Mucosa of gallbladder (tissue), 1 donor: ENCODE results near the gene ZNF324B. TPM values are rescaled to one million over a fixed set of nuclear protein-coding genes. Genes with fewer than 3 reads are reported as not detected.
"Not testable (repeated sequence)": the region's sequence is repeated elsewhere in the genome, so short reads cannot be mapped to it uniquely, and the experiment has no call there.

Experiments
- DNase-seq: peaks from one replicate; pipeline ENCODE4 v3.0.0-alpha.2; 2020; ENCODE audit warnings: low spot score
- total RNA-seq: library from RNA; stranded (reverse); gene quantifications from one replicate; pipeline ENCODE4 v1.2.1, GENCODE V29; 2021
- donor health status: DM: no; HTN: no; CAD: no.

The ZNF324B gene
- 7.8 TPM for total RNA-seq

DNA sequence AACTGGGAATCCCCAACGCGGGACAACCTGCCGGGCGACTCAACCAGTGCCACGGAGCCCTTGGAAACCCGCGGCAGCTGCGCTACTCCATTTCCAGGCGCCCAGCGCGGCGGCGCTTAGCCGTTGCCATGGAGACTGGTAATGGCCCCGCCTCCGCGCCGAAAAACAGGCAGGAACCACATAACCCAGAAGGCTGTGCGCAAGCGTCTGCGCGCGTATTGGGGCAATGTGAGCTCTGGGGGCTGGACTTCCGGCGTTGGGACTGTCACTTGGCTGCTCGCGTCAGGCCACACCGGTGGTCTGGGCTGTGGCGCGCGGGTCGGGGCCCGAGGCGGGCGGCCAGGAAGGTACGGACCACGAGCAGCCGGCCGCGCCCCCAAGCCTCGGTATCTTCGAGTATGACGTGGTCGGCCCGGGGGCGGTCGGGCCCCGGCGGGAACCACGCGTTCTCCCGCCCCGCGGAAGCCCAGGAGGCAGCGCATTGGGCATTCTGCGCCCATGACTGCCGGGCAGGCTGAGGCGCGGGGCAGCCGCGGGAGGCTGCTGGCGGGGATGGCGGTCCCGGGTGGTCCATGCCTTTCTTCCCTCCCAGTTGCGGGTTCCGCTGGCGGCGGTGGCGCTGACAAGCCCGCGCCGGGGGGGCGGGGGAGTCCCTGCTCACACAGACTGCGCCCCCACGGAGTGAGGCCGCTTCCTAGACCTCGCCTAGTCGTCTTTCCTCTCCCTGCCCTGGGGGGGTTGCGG is at the start of gene ZNF324B:
TSS of gene ZNF324B (plus strand) at position 265 of the 744 bp plus-strand sequence. CDS start 2,080 bp downstream, outside the sequence.
- peak; percentile 97 for DNase-seq

DNA sequence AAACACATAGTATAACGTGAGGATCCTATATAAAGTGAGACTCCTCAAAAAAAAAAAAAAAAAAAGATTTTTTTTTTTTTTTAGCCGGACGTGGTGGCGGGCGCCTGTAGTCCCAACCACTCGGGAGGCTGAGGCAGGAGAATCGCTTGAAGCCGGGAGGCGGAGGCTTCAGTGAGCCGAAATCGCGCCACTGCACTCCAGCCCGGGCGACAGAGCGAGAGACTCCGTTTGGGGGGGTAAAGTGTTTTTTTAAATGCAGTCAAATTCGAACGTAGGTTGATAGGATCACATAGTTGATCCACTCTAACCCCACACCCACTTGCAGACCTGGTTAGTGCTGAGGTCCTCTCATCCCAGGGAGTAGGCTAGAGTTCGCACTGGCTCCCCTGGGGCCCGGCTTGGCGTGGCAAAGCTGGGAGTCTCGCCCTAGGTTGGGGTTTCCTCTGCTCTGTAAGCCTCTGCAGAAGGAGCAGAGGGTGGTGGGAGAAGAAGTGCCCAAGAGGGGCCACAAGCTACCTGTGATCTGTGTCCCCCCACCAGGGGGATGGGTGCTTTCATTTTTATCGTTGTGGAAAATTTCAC is 49.5 kb upstream of the ZNF324B start:
- no peak for DNase-seq

DNA sequence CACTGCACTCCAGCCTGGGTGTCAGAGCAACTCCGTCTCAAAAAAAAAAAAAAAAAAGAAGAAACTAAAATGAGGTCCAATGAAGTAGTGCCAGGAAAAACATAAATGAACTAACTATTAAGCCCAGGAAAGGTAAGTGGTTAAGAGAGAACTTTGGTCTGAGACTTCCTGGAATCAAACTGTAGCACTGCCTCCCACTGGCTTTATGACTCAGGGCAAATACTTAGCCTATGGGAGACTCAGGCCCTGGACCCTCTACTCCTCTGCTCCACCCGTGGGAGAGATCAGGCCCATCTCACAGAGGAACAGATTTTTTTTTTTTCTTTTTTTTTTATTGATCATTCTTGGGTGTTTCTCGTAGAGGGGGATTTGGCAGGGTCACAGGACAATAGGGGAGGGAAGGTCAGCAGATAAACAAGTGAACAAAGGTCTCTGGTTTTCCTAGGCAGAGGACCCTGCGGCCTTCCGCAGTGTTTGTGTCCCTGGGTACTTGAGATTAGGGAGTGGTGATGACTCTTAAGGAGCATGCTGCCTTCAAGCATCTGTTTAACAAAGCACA is 47.4 kb upstream of the ZNF324B start:
- not testable (repeated sequence) for DNase-seq

DNA sequence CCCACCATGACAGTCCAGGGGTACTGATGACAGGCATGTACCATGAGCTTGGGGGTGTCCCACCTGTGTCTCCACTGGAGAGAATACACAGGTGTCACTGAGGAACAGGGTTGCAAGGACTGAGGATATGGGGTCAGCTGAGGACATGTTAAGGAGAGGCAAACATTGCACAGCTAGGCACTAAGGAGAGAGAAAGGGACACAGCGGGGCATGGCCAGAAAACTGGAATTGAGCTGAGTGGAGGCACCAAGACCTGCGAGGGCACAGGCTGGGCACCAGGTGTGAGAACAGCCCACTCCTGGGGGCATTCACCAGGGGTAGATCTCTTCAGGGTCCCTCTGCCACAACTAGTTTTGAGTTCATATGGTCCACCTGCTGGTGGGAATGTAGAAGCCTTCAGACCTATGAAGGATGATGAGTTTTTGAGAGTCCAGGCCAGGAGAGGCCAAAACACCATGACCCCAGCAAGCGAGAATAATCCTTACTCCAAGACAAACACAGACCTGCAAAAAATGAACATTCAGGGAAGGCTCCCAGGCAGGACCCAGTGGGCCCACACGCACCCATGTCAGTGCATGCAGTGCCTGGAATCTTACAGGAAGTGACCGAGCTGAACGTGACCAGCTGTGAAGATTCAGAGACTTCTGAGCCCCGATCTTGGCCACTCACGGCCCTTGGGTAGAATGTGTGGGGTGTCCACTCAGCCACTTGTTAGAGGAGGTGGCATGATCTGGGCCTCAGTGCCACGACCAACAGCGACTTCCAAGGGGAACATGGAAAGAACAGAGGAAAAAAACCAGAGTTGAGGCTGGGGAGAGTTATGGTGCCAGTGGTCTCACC is 44.4 kb upstream of the ZNF324B start:
- no peak for DNase-seq

DNA sequence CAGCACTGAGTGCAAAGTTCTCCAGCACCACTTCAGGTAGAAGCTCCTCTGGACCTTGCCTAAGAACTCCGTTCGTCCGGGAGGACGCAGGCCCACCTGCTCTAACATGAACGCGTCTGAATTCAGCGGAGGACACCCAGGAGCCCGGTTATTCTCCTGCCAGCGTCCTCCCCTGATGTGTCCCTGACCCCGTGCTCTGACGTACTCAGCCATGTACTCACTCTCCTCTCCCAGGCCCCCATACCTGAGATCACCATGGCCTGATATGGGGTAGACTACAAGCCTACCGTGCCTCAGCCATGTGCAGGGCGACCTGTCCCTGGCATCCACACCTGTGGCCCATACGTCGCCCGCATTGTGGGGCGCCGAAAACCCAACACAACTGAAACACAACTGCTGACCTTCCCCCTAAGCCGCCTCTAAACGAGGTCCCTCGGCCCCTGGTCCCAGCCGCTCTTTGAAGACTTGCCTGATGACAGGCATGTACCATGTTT is 43.7 kb upstream of the ZNF324B start:
- DNase-seq = no peak

DNA sequence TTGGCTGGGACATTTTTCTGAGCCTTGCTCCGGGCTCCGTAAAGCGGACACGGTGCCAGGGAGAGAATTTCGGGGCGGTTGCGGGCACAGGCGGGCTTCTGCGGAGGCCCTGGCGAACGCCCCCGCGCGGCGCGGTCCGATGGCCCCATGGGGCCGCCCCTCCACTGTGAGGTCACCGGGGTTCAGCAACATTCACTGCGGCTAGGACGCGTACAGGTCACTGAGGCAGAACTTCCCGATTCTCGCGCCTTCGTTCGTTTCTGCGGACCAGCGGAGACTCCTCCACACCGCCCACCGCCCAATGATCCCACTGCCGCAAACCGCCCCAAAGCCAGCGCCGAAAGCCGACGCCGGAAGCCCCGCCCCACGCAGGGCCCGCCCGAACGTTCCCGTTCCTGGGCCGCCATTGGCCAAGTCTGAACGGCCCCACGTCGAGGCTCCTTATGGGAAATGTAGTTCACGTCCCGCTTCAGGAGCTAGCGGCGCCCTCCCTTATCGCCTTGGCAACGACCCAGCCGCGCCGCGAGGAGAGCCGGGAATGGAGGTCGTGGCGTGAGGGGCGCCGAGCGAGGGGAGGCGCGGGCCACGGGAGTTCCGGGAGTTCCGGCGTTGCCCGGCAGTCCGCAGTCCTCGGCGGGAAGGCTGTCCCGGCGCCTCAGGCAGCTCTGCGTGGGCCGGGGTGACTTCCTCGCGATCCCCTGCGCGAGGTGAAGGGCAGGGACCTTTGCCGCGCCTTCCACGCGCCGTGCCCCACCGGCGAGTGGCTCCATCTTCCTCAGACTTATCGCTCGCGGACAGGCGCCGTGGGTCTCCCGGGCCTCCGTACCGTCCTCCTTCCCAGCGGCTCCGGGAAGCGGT is 43.0 kb upstream of the ZNF324B start, which contains the start of gene ZNF584:
TSS of gene ZNF584 (plus strand) at position 498 of the 858 bp plus-strand sequence. CDS start 499 bp downstream, outside the sequence.
- peak; percentile 95 for DNase-seq

DNA sequence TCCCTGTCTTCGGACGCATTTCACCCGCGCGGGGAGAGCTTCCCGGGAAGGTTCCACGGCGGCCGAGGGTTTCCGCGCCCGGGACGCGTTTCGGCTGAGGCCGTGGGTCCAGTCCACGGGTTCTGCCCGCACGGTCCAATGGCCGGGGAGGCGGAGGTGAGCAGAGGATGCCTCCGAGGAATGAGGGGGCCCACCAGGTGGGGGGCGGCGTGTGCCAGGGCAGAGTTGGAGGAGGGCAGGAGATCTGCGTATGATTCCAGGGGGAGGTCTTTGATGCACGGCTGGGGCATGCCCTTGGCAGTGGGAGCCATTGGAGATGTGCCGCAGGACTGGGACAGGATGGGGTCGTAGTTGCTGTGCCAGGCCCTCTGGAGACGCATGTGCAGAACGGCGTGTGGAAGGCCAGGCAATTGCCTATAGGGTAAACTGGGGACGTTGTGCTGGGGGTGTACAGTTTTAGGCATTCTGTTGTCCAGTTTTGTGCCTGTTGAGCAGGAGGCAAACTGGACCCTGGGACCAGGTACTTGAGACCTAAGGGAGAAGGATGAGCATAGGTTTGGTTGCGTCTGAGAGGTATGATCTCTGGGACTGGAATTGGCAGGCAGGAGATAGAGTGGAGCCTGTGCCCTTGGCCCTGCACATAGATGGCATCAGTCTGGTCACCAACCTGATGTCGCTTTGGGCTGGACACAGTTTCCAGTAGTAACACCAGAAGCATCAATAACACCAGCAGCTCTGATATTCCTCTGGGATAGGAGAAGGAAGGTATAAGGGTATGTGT is 42.2 kb upstream of the ZNF324B start:
- no peak for DNase-seq

DNA sequence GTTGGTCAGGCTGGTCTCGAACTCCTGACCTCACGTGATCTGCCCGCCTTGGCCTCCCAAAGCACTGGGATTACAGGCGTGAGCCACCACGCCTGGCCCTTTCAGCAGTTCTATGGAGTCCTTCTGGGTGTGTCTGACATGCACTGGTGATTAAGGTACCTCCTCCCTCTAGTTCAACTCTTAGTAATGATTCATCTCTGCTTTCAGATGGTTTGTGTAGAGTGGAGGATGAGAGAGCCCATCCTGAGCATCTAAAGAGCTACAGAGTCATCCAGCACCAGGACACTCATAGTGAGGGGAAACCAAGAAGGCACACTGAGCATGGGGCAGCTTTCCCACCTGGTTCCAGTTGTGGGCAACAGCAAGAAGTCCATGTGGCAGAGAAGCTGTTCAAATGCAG is 34.8 kb upstream of the ZNF324B start:
- DNase-seq = no peak

DNA sequence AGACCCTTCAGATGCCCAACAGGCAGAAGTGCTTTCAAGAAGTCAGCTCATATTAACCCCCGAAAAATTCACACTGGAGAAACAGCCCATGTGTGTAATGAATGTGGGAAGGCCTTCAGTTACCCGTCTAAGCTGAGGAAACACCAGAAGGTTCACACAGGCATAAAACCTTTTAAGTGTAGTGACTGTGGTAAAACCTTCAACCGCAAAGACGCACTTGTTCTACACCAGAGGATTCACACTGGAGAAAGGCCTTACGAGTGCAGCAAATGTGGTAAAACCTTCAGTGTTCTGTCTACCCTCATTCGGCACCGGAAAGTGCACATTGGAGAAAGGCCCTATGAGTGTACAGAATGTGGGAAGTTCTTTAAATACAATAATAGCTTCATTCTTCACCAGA is 34.4 kb upstream of the ZNF324B start:
- no peak for DNase-seq

DNA sequence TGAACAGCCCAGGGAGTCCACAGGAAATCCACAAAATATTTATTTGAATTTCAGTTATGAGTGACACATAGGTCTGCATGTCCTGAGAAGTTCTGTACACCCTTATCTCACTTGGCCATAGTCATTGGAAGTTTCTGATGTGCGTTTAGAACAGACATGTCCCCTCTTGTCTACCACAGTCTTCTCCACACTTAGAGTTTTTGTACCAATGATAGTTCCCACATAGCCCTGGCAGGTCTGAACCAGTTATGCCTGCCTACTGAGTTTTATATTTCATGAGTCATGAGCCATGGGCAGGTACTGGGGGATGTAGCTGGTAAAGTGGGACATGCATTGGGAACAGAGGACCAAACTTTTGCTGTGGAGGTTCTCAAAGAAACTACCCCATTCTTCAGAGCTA is 22.8 kb upstream of the ZNF324B start:
- no peak for DNase-seq

DNA sequence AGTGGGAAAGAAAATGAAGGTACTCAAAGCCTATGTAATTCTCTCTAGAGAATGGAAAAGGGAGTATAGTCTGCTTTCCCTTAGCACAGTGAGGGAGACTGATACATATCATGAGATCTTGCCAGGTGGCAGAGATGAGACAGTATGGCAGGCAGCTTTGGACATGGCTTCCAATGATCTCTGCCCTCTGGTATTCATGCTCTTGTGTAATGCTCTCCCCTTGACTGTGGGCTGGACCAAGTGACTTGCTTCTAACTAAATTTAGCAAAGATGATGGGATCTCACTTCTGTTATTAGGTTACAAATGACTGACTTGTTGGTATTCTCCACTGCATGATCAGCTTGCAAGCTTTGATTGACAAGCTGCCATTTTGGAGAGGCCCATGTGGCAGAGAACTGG is 21.7 kb upstream of the ZNF324B start:
- DNase-seq = no peak

DNA sequence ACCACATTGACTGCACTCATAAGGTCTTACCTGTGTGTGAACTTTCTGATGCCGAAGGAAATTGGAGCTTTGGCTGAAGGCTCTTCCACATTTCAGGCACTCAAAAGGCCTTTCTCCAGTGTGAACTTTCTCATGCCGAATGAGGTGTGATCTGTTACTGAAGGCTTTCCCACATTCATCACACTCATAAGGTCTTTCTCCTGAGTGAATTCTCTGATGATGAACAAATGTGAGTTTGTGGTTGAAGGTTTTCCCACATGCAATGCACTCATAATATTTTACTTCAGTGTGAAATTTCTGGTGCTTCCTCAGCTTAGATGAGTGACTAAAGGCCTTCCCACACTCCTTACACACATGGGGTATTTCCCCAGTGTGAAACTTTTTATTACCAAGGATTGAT is 17.2 kb upstream of the ZNF324B start:
- DNase-seq = no peak

DNA sequence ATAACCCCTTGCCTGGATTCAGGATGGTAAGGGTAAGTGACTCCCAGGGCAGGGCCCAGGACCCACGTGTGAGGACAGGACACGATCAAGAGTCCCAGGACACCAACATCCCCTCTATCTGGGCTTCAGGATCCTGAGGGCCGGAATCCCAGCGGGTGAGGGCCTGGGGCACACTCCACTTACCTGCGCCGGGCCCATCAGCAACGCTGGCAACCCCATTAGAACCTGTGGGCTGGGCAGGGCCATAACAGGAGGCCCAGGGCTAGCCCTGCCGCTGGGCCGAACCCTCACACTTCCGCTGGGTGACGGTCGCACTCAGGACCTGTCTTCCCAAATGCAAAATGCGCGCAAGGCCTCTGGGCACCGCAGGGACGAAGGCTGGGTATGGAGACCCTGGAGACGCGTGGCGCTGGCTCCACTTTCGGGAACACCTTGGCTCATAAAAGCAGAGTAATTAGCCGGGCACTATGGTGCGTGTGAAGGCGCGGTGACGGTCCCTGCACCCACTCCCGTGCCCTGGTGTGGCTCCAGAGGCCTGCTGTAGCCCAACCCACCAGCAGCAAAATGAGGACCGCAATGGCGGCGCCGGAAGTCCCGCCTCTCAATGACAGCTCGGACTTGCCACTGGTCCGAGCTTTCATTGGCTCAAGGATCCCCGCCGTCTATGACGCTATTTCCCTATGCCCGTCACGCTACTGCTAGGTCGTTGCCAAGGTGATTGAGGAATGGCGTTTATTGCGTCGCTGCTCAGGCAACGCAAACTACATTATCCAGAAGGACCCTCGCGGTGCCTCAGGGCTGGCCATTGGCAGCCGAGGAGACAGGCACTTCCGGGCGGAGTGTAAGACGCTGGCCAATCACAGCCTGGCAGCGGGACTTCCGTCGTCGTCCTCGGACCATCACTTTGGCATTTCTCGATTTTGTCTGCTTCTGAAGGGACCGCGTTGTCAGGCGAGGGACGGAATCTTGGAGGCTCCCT is 11.6 kb upstream of the ZNF324B start, which contains the start of gene ZNF132:
TSS of gene ZNF132 (minus strand) at position 578 of the 979 bp plus-strand sequence. CDS start at position 246, 332 bp downstream.
- DNase-seq = peak; percentile 99

DNA sequence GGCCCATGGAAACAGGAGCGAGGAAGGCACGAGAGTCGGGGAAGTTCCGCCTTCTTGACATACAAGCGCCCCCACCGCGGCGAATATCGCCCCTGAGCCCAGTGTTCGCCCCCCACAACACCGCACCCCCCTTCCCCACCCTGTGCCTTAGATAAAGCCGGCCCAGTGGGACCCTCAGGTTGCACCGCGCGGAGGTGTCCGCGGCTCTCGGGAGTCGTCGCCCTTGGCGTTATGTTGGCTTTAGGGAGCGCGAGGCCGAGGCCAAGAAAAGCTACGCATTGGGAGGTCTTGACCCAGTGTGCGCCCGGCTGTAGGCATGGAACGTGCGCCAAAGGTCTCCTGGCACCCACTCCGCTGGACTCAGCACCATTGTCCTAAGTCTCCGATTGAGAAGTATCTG is 10.9 kb upstream of the ZNF324B start:
- peak; percentile 12 for DNase-seq

DNA sequence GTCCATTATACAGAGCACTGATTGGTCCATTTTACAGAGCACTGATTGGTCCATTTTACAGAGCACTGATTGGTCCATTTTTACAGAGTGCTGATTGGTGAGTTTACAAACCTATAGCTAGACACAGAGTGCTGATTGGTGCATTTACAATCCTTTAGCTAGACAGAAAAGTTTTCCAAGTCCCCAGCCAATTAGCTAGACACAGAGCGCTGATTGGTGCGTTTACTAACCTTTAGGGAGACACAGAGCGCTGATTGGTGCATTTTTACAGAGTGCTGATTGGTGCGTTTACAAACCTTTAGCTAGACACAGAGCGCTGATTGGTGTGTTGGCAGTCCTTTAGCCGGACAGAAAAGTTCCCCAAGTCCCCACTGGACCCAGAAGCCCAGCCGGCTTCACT is 8.4 kb upstream of the ZNF324B start:
- not testable (repeated sequence) for DNase-seq

DNA sequence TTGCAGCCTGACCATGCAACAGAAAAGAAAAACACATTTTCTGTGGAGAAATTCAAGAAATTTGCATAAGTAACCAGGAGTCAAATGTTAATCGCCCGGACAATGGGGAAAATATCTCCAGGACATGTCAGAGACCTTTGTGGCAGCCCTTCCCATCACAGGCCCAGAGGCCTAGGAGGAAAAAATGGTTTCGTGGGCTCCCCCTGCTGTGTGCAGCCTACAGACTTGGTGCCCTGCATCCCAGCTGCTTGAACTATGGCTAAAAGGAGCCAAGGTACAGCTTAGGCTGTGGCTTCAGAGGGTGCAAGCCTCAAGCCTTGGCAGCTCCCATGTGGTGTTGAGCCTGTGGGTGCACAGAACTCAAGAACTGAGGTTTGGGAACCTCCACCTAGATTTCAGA is 2.6 kb upstream of the ZNF324B start:
- not testable (repeated sequence) for DNase-seq

DNA sequence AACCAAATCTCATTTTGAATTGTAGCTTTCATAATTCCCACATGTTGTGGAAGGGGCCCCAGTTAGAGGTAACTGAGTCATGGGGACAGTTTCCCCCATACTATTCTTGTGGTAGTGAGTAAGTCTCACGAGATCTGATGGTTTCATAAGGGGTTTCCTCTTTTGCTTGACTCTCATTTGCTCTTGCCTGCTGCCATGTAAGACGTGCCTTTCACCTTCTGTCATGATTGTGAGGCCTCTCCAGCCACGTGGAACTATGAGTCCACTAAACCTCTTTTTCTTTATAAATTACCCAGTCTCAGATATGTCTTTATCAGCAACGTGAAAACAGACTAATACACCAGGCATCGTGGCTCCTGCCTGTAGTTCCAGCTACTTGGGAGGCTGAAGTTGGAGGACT is 1.4 kb upstream of the ZNF324B start:
- DNase-seq = not testable (repeated sequence)

DNA sequence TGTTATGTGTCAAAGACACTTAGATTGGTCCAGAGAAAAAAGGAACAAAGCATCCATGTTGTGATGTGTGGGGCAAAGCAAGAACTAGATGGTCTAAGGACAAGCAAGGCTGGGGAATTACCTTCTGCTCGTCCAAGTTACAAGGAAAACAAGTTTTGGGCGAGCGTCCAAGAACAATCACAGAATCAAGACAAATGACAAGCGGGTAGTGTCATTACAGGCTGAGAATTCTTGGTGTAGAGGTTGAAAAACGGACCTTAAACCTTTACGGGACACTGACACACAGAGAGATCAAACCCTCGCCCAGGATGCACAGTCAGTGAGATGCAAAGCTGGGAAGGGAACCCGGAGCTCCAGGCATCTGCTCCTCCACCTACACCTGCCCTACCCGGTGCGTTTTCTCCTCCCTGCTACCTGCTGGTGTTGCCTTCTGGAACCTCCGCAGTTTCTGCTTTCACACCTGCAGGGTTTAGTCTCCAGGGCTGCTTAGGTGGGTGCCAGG is 515 bp upstream of the ZNF324B start:
- peak; percentile 42 for DNase-seq

DNA sequence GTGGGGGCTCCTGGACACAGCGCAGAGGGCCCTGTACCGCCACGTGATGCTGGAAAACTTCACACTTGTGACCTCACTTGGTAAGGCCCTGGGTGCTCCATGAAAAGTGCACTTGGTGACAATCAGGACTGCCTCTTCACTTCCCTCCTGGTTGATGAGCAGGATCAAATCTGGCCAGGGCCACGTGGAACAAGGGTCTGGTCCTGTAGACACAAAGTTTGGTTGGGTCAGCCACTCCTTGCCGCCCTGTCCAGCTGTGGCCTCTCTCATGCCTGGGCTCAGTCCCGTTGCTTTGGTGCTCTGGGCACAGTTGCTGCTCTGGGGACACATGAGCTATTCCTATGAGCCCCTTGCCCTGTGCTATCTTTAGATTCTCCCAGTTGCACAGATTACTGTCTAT is 2.3 kb downstream of the ZNF324B start:
- DNase-seq = no peak
